ENCODE results near the gene UBE2E1. TPM values are rescaled to one million over a fixed set of nuclear protein-coding genes. Genes with fewer than 3 reads are reported as not detected.
"Not testable (repeated sequence)": the region's sequence is repeated elsewhere in the genome, so short reads cannot be mapped to it uniquely, and the experiment has no call there.

UBE2E1 gene
- total and polyA plus RNA-seq, 10 donors = 62.6 to 106 (median 91.2) TPM

- Histone ChIP-seq H3K9me3 (no peaks in the 10 kb centered on the region), H3K4me1 (peaks cover 15 to 64% (median 32%) of the 10 kb centered on the region in 6 donors), H3K36me3 (no peaks in the 10 kb centered on the region), H3K27me3 (replicated peaks in 1 of 7) (no peaks in the 10 kb centered on the region), H3K27ac (no peak overlapping the region), H3K4me3 (no peak overlapping the region)
- no peak for TF ChIP-seq POLR2AphosphoS5 (IDR thresholded peaks at IDR 0.05)
- no peak for TF ChIP-seq POLR2A (IDR thresholded peaks at IDR 0.05)
- no peak for TF ChIP-seq CTCF (IDR thresholded peaks at IDR 0.05 in 8 of 11, conservative IDR thresholded peaks at IDR 0.05 in 3 of 11)
- no peak for DNase-seq
- 79 to 92% (median 86%) methylated on average over 4 of the region's 4 CpGs for whole genome bisulfite sequencing, 5 donors
- intact Hi-C loops (cut with DNase I; ENCODE audit: low total_unique reads) = no loop called here
These were observed 64.4 kb downstream of the UBE2E1 start for GRCh38 chr3:23869977-23870662.

- 65 to 92% (median 78%) methylated on average over 1 of the region's 5 CpGs for WGBS, 5 donors
- DNase-seq; H3K27me3 ChIP-seq (replicated peaks in 1 of 7); H3K36me3 ChIP-seq; H3K27ac ChIP-seq; intact Hi-C loops (cut with DNase I; ENCODE audit: low total_unique reads); H3K9me3 ChIP-seq; H3K4me3 ChIP-seq: not testable (repeated sequence)
- peaks cover 11 to 64% (median 29%) of the 10 kb centered on the region in 6 donors for H3K4me1 ChIP-seq
These were observed 64.9 kb downstream of the UBE2E1 start for GRCh38 chr3:23870663-23871043.

- intact Hi-C loops (cut with DNase I; ENCODE audit: low total_unique reads); H3K4me3 ChIP-seq; H3K9me3 ChIP-seq; H3K27me3 ChIP-seq (replicated peaks in 1 of 7); H3K27ac ChIP-seq; DNase-seq; H3K36me3 ChIP-seq: not testable (repeated sequence)
- WGBS, 5 donors = 94 to 100% (median 97%) methylated on average over 12 to 34 of the region's 34 CpGs
- peaks cover 6 to 62% (median 28%) of the 10 kb centered on the region in 6 donors for H3K4me1 ChIP-seq
These were observed 65.6 kb downstream of the UBE2E1 start for GRCh38 chr3:23871361-23871760.

GRCh38 chr3:23872330-23872729 lies 66.6 kb downstream of the UBE2E1 start:
- Histone ChIP-seq H3K27ac (no peak overlapping the region), H3K27me3 (replicated peaks in 1 of 7) (no peaks in the 10 kb centered on the region), H3K4me1 (peaks cover 8 to 62% (median 31%) of the 10 kb centered on the region in 6 donors), H3K4me3 (no peak overlapping the region), H3K9me3 (no peaks in the 10 kb centered on the region), H3K36me3 (no peaks in the 10 kb centered on the region)
- no peak for DNase-seq
- TF ChIP-seq POLR2AphosphoS5 (IDR thresholded peaks at IDR 0.05) = no peak
- no peak for TF ChIP-seq POLR2A (IDR thresholded peaks at IDR 0.05)
- WGBS, 5 donors = 89 to 100% (median 95%) methylated on average over 1 to 3 of the region's 3 CpGs
- intact Hi-C loops (cut with DNase I; ENCODE audit: low total_unique reads) = no loop called here

GRCh38 chr3:23873941-23874340 lies 68.2 kb downstream of the UBE2E1 start:
- intact Hi-C loops (cut with DNase I; ENCODE audit: low total_unique reads) = no loop called here
- Histone ChIP-seq H3K4me3 (no peak overlapping the region), H3K4me1 (peaks cover 3 to 63% (median 33%) of the 10 kb centered on the region in 6 donors), H3K27ac (no peak overlapping the region), H3K27me3 (replicated peaks in 1 of 7) (no peaks in the 10 kb centered on the region), H3K9me3 (no peaks in the 10 kb centered on the region), H3K36me3 (peaks cover 0 to 9% (median 0%) of the 10 kb centered on the region in 6 donors)
- no peak for DNase-seq
- 76 to 87% (median 85%) methylated on average over 2 of the region's 2 CpGs for WGBS, 5 donors
- TF ChIP-seq CTCF (IDR thresholded peaks at IDR 0.05 in 8 of 11, conservative IDR thresholded peaks at IDR 0.05 in 3 of 11) (no peak), POLR2AphosphoS5 (IDR thresholded peaks at IDR 0.05) (no peak), POLR2A (IDR thresholded peaks at IDR 0.05) (no peak)
